ENCODE data around the gene PTPRT. TPM values are rescaled to one million over a fixed set of nuclear protein-coding genes. Genes with fewer than 3 reads are reported as not detected.

PTPRT gene
- total RNA-seq, 1 experiment from 2014 or later: 0.13 TPM

- Mint-ChIP-seq H3K36me3 (ENCODE audit: insufficient read depth in 1 of 3, low read depth in 3 of 3) (peaks cover 0 to 7% (median 0%) of the 10 kb centered on the region in 3 experiments; a peak in 2 of 7 replicates), H3K4me3 (no peak overlapping the region), H3K9me3 (peaks cover 0 to 6% of the 10 kb centered on the region in 2 experiments; a peak in 3 of 5 replicates), H3K27ac (no peak overlapping the region), H3K4me1 (peaks cover 7% of the 10 kb centered on the region in 2 experiments), H3K27me3 (ENCODE audit: low read depth) (no peaks in the 10 kb centered on the region; the same call in 1 of the 2 replicates)
- Histone ChIP-seq H3K79me1 (ENCODE audit: insufficient read depth, low read depth, low read length, poor library complexity, severe bottlenecking) (no peaks in the 10 kb centered on the region), H3K4ac (ENCODE audit: low read depth, low read length) (no peak overlapping the region), H2BK15ac (ENCODE audit: low read depth, low read length) (no peak overlapping the region), H3K23me2 (ENCODE audit: insufficient read length, low read depth, low read length, poor library complexity, severe bottlenecking) (no peaks in the 10 kb centered on the region), H3K18ac (ENCODE audit: insufficient read length, low read depth, low read length) (no peak overlapping the region), H4K5ac (ENCODE audit: insufficient read length, low read depth, low read length) (no peak overlapping the region), H4K8ac (replicated peaks; ENCODE audit: insufficient read length, low read depth, low read length) (no peak overlapping the region), H3K9ac (ENCODE audit: extremely low read depth, insufficient read length, low read length) (no peak overlapping the region), H2BK120ac (ENCODE audit: low read depth, low read length, poor library complexity, severe bottlenecking) (no peak overlapping the region), H2BK12ac (ENCODE audit: insufficient read length, low read depth, low read length) (no peak overlapping the region), H3T11ph (ENCODE audit: low read length) (no peak overlapping the region), H2AK5ac (ENCODE audit: insufficient read length, low read length) (no peak overlapping the region), H2BK5ac (ENCODE audit: insufficient read length, low read length) (no peak overlapping the region), H2BK20ac (ENCODE audit: low read depth, low read length, poor library complexity, severe bottlenecking) (no peak overlapping the region), H3K56ac (ENCODE audit: insufficient read length, low read depth, low read length) (no peak overlapping the region), H3K79me2 (ENCODE audit: insufficient read depth, low read length) (no peaks in the 10 kb centered on the region), H3K14ac (ENCODE audit: insufficient read depth, low read length) (no peak overlapping the region), H2AFZ (ENCODE audit: low read length) (no peak overlapping the region), H4K20me1 (ENCODE audit: control insufficient read depth, insufficient read depth, insufficient read length) (no peaks in the 10 kb centered on the region), H3K27ac (ENCODE audit: insufficient read length, low read depth, low read length) (no peak overlapping the region), H3K4me2 (ENCODE audit: insufficient read depth, insufficient read length, low read length) (no peak overlapping the region), H3K9me3 (ENCODE audit: control insufficient read depth, low read depth, low read length) (no peaks in the 10 kb centered on the region), H3K23ac (ENCODE audit: insufficient read length, low read depth, low read length) (no peak overlapping the region), H4K91ac (ENCODE audit: insufficient read length, low read depth, low read length) (no peak overlapping the region), H3K27me3 (ENCODE audit: insufficient read depth, low read length) (no peaks in the 10 kb centered on the region; the same call in 1 of the 2 replicates), H3K4me1 (ENCODE audit: insufficient read depth, low read length) (no peaks in the 10 kb centered on the region)
- no peak for DNase-seq
- no peak for TF ChIP-seq CTCF (conservative IDR thresholded peaks at IDR 0.05)
- WGBS (ENCODE audit: extremely low coverage, insufficient read length, low lambda C conversion rate): no CpG with 5 or more reads among the region's 1 CpG
Observed at GRCh38 chr20:42763015-42763414, 426.7 kb downstream of the PTPRT start.
